Measurements from ENCODE around the gene CCDC184. TPM values are rescaled to one million over a fixed set of nuclear protein-coding genes. Genes with fewer than 3 reads are reported as not detected.

CCDC184 gene
- total RNA-seq, 1 experiment from 2014 or later = 1.4 TPM

DNA sequence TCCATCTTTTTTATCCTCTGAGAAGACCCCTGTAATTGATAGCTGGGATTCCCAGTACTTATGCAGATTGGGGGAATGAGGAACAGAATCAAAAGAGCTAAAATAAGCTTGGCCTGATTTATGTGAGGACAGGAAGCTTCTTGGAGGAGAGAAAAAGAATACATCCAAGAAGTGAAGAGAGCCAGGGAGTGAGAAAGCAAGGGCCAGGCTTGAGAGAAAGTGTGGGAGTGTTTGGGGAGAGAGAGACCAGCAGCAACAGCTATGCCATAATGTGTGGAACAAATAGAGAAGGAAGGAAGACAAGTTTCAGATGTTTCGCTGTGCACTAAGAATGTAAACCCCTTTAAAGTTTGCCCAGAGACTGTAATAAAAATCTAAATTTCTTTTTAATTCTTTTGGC lies 4.0 kb upstream of the CCDC184 start:
- H3K4me3 Mint-ChIP-seq = no peak overlapping the region
- no peaks in the 10 kb centered on the region for H3K9me3 Mint-ChIP-seq
- POLR2A ChIA-PET = no interaction called here
- DNase-seq (ENCODE audit: low spot score) (no peak), ATAC-seq (no peak)
- H3K27ac Mint-ChIP-seq = no peak overlapping the region
- TF ChIP-seq ZNF138 (CRISPR knock-in tag; conservative IDR thresholded peaks at IDR 0.05) = no peak
- no peak for TF ChIP-seq GTF2I (CRISPR knock-in tag; conservative IDR thresholded peaks at IDR 0.05)
- no peak for TF ChIP-seq CREM (CRISPR knock-in tag; IDR thresholded peaks at IDR 0.05)
- TF ChIP-seq ZNF671 (CRISPR knock-in tag; IDR thresholded peaks at IDR 0.05) = no peak
- TF ChIP-seq, protein P1, sequence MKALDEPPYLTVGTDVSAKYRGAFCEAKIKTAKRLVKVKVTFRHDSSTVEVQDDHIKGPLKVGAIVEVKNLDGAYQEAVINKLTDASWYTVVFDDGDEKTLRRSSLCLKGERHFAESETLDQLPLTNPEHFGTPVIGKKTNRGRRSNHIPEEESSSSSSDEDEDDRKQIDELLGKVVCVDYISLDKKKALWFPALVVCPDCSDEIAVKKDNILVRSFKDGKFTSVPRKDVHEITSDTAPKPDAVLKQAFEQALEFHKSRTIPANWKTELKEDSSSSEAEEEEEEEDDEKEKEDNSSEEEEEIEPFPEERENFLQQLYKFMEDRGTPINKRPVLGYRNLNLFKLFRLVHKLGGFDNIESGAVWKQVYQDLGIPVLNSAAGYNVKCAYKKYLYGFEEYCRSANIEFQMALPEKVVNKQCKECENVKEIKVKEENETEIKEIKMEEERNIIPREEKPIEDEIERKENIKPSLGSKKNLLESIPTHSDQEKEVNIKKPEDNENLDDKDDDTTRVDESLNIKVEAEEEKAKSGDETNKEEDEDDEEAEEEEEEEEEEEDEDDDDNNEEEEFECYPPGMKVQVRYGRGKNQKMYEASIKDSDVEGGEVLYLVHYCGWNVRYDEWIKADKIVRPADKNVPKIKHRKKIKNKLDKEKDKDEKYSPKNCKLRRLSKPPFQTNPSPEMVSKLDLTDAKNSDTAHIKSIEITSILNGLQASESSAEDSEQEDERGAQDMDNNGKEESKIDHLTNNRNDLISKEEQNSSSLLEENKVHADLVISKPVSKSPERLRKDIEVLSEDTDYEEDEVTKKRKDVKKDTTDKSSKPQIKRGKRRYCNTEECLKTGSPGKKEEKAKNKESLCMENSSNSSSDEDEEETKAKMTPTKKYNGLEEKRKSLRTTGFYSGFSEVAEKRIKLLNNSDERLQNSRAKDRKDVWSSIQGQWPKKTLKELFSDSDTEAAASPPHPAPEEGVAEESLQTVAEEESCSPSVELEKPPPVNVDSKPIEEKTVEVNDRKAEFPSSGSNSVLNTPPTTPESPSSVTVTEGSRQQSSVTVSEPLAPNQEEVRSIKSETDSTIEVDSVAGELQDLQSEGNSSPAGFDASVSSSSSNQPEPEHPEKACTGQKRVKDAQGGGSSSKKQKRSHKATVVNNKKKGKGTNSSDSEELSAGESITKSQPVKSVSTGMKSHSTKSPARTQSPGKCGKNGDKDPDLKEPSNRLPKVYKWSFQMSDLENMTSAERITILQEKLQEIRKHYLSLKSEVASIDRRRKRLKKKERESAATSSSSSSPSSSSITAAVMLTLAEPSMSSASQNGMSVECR (CRISPR knock-in tag; IDR thresholded peaks at IDR 0.05; ENCODE audit: borderline replicate concordance) = no peak
- no peak for TF ChIP-seq SMAD4 (CRISPR knock-in tag; IDR thresholded peaks at IDR 0.05)
- TF ChIP-seq HMGA2 (CRISPR knock-in tag; IDR thresholded peaks at IDR 0.05) = no peak
- TF ChIP-seq ZNF317 (CRISPR knock-in tag; IDR thresholded peaks at IDR 0.05; ENCODE audit: borderline replicate concordance, low read depth) = no peak
- TF ChIP-seq, protein P2, sequence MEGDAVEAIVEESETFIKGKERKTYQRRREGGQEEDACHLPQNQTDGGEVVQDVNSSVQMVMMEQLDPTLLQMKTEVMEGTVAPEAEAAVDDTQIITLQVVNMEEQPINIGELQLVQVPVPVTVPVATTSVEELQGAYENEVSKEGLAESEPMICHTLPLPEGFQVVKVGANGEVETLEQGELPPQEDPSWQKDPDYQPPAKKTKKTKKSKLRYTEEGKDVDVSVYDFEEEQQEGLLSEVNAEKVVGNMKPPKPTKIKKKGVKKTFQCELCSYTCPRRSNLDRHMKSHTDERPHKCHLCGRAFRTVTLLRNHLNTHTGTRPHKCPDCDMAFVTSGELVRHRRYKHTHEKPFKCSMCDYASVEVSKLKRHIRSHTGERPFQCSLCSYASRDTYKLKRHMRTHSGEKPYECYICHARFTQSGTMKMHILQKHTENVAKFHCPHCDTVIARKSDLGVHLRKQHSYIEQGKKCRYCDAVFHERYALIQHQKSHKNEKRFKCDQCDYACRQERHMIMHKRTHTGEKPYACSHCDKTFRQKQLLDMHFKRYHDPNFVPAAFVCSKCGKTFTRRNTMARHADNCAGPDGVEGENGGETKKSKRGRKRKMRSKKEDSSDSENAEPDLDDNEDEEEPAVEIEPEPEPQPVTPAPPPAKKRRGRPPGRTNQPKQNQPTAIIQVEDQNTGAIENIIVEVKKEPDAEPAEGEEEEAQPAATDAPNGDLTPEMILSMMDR (IDR thresholded peaks at IDR 0.05) = no peak
- TF ChIP-seq SOX15 (CRISPR knock-in tag; IDR thresholded peaks at IDR 0.05) = no peak
- no peak for TF ChIP-seq PRRX2 (CRISPR knock-in tag; IDR thresholded peaks at IDR 0.05)
- no peak for TF ChIP-seq FOXK1 (CRISPR knock-in tag; IDR thresholded peaks at IDR 0.05)
- TF ChIP-seq, protein P3, sequence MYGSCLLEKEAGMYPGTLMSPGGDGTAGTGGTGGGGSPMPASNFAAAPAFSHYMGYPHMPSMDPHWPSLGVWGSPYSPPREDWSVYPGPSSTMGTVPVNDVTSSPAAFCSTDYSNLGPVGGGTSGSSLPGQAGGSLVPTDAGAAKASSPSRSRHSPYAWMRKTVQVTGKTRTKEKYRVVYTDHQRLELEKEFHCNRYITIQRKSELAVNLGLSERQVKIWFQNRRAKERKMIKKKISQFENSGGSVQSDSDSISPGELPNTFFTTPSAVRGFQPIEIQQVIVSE (CRISPR knock-in tag; IDR thresholded peaks at IDR 0.05; ENCODE audit: borderline replicate concordance) = no peak
- TF ChIP-seq, protein P4, sequence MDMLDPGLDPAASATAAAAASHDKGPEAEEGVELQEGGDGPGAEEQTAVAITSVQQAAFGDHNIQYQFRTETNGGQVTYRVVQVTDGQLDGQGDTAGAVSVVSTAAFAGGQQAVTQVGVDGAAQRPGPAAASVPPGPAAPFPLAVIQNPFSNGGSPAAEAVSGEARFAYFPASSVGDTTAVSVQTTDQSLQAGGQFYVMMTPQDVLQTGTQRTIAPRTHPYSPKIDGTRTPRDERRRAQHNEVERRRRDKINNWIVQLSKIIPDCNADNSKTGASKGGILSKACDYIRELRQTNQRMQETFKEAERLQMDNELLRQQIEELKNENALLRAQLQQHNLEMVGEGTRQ (CRISPR knock-in tag; IDR thresholded peaks at IDR 0.05) = no peak
- TF ChIP-seq NR1H2 (CRISPR knock-in tag; IDR thresholded peaks at IDR 0.05) = no peak
- TF ChIP-seq, protein P5, sequence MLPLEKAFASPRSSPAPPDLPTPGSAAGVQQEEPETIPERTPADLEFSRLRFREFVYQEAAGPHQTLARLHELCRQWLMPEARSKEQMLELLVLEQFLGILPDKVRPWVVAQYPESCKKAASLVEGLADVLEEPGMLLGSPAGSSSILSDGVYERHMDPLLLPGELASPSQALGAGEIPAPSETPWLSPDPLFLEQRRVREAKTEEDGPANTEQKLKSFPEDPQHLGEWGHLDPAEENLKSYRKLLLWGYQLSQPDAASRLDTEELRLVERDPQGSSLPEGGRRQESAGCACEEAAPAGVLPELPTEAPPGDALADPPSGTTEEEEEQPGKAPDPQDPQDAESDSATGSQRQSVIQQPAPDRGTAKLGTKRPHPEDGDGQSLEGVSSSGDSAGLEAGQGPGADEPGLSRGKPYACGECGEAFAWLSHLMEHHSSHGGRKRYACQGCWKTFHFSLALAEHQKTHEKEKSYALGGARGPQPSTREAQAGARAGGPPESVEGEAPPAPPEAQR (CRISPR knock-in tag; IDR thresholded peaks at IDR 0.05) = no peak
- CTCF ChIA-PET = interaction anchor here (0.7 to 2.1 kb wide), 6 partner anchors 9 to 439 kb away, joined by 3 to 6 read pairs (median 4); partner anchors contain the start of gene TMEM106C
- no peaks in the 10 kb centered on the region for H3K36me3 Mint-ChIP-seq
- peaks cover 38% of the 10 kb centered on the region for H3K4me1 Mint-ChIP-seq
- H3K27me3 Mint-ChIP-seq (ENCODE audit: low read depth) = peaks cover 64% of the 10 kb centered on the region

DNA sequence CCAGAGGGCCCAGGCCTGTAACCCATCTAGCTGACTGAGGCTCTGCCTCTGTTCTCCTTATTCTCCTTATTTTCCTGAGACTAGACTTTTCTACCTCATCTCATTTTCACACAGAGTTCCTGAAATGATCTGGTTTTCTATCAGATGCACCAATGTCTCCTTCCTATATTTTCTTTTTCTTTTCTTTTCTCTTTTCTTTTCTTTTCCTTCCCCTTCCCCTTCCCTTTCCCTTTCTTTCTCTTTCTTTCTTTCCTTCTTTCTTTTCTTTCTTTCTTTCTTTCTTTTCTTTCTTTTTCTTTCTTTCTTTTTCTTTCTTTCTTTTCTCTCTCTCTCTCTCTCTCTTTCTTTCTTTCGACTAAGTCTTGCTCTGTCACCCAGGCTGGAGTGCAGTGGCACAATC lies 3.0 kb upstream of the CCDC184 start:
- Mint-ChIP-seq H3K27ac (no peak overlapping the region), H3K9me3 (no peaks in the 10 kb centered on the region), H3K4me1 (peaks cover 43% of the 10 kb centered on the region), H3K36me3 (no peaks in the 10 kb centered on the region), H3K4me3 (no peak overlapping the region), H3K27me3 (ENCODE audit: low read depth) (peaks cover 73% of the 10 kb centered on the region)
- ATAC-seq (no peak), DNase-seq (ENCODE audit: low spot score) (no peak)
- POLR2A ChIA-PET = no interaction called here
- TF ChIP-seq, protein P6, sequence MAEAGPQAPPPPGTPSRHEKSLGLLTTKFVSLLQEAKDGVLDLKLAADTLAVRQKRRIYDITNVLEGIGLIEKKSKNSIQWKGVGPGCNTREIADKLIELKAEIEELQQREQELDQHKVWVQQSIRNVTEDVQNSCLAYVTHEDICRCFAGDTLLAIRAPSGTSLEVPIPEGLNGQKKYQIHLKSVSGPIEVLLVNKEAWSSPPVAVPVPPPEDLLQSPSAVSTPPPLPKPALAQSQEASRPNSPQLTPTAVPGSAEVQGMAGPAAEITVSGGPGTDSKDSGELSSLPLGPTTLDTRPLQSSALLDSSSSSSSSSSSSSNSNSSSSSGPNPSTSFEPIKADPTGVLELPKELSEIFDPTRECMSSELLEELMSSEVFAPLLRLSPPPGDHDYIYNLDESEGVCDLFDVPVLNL (CRISPR knock-in tag; IDR thresholded peaks at IDR 0.05; ENCODE audit: borderline replicate concordance, low read depth) = no peak
- TF ChIP-seq, protein P7, sequence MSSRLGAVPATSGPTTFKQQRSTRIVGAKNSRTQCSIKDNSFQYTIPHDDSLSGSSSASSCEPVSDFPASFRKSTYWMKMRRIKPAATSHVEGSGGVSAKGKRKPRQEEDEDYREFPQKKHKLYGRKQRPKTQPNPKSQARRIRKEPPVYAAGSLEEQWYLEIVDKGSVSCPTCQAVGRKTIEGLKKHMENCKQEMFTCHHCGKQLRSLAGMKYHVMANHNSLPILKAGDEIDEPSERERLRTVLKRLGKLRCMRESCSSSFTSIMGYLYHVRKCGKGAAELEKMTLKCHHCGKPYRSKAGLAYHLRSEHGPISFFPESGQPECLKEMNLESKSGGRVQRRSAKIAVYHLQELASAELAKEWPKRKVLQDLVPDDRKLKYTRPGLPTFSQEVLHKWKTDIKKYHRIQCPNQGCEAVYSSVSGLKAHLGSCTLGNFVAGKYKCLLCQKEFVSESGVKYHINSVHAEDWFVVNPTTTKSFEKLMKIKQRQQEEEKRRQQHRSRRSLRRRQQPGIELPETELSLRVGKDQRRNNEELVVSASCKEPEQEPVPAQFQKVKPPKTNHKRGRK (CRISPR knock-in tag; IDR thresholded peaks at IDR 0.05; ENCODE audit: borderline replicate concordance) = 0 out of 2 replicates have a peak, but pooled peaks have one; percentile 68
- CTCF ChIA-PET = interaction anchor here (1.2 to 1.8 kb wide), 2 partner anchors 9 to 231 kb away, joined by 3 to 4 read pairs; no protein-coding TSS in a partner anchor

All from WTC11 (cell line).